ENCODE results near the gene POPDC3.
"Not testable (repeated sequence)": the region's sequence is repeated elsewhere in the genome, so short reads cannot be mapped to it uniquely, and the experiment has no call there.

Gene POPDC3

DNA sequence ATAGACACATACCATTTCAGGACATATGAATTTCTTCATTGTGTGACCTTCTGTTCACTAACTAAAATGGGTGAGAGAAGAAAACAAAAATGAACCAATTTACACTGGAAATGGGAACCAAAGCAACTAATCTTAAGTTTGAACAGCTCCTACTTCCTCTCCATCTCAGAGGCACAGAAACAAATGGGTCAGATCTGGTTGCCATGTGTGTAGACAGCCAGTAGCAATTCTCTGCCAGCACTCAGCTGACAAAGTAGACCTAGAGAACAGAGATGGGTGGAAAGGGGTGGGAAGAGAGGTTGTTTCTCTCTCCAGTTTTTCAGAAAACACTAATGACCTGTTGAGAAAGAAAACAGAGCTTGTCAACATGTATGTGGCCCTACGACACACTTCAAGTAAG lies 14.3 kb upstream of the POPDC3 start:
- DNase-seq, result no peak

DNA sequence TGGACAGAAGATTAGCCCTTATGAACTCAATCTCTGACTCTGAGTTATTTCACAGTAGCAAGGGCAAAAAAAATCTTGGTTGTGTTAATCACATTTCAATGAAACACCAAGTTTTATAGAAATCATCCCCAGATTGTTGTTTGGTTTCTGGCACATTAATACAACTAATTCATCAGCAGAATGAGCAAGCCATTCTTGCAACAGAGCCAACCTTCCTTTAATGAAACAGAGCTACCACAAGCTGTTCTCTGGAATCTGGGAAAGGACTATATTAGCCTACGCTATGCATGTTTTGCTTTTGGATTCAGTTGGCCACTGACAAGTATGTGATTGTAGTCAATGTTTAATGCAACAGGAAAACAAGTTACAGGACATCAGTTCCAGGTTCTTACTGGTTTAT lies 13.8 kb upstream of the POPDC3 start:
- DNase-seq, result no peak

DNA sequence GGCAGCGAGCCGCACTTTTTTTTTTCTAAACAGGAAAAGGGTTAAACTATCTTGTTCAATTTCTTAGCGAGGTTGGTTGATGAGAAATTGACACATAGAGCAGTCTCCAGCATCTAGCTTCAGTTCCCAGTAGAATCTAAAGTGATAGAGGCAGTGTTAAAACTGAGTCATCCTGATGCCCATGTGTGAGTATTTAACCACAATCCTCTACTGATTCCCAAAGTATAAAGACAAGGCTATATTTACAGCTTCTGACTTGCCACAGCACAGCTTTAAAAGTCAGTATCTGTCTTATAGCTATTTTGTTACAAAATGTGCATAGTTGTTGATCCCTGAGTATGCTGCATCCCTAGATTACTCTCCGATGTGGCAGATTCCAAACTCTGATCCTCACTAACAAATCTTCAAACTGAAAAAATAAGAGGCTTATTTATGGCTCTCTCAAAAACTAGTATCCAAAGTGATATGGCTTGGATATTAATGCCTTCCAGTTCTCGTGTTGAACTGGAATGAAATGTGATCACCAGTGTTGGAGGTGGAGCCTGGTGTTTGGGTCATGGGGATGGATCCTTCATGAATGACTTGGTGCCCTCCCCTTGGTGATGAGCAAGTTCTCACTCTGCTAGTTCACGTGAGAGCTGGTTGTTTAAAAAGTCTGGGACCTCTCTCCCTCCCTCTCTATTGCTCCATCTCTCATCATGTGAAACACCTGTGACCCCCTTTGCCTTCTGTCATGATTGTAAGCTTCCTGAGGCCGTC lies 13.1 kb upstream of the POPDC3 start:
- no peak for DNase-seq

DNA sequence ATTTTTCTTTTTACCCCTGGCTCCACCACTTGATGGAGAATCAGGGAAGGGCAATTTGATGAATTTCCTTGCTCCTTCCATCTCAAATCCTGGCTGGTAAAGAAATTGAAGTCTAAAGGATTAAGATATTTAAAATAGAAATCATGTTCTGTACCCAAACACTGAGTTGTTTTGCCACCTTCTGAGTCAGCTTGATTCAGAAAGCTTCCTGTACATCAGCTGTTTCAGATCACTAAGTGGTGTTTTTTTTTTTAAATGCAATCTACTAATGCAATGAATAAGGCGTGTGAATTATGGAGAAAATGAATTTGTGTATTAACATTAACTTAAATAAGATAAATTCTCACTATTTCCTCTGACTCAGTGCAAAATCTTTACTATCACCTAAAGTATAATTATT lies 11.5 kb upstream of the POPDC3 start:
- no peak for DNase-seq

DNA sequence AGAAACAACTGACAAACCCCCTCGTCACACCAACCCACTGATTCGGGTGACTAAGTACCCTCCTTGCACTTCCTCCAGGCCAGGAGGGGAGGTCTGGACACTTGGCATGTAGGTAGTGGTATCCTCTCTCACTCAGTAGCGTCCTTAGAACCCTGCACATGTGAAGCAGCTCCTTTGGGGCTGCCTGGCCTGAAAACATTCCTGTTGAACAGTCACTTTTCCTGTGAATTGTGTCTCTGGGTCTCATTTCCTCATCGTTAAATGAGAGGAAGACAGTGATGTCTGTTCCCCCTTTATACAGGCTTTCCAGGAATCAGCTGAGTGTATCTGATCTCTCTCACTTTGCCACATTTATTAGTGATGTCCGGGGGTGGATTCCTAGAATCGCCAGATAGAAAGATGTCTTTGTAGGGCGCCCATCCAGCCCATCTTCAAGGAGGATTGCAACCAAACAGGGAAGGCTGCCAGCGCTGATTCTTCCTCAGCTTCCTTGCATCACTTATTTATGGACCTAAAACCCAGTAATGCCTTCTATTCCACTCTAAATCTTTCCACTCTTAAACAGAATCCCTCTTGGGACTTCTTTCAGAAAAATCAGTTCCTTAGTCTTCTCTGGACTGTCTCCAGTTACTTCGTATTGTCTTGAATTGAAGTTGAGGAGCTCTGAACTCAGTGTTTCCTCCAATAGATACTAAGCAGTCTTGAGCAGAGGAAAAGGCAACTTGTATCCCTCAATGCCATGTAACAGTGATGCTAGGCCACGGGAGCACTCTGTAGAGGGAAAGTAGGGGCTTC lies 9.4 kb upstream of the POPDC3 start:
- DNase-seq, result no peak

DNA sequence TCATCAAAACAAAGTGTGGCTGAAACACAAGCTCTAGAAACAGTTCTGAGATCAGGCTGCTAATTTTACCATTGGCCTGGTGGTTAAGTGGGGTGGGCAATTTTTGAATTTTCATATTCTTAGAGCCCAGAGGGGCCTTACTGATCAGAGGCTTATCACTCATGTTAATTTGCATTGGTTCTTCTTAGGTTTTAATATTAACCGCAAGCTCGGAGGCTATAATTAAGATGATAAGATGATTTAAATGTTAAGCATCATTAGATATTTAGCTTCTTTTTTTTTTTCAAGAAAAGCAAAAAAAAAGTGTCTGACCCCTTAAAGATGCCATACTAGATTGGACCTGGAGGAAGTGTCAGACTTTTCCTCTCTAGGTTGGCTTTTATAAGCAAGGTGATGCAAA lies 8.4 kb upstream of the POPDC3 start:
- no peak for DNase-seq

DNA sequence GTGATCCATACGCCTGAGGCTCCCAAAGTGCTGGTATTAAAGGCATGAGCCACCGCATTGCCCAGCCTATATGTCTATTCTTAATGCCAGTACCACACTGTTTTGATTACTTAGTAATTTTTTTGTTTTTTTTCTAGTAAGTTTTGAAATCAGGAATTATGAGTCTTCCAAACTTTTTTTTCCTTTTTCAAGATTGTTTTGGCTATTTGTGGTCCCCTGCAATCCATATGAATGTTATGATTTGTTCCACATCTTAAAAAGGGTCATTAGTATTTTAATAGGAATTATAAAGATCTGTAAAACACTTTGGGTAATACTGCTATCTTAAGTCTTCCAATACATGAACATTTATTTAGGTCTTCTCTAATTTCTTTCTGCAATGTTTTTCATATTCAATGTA lies 6.8 kb upstream of the POPDC3 start:
- no peak for DNase-seq

DNA sequence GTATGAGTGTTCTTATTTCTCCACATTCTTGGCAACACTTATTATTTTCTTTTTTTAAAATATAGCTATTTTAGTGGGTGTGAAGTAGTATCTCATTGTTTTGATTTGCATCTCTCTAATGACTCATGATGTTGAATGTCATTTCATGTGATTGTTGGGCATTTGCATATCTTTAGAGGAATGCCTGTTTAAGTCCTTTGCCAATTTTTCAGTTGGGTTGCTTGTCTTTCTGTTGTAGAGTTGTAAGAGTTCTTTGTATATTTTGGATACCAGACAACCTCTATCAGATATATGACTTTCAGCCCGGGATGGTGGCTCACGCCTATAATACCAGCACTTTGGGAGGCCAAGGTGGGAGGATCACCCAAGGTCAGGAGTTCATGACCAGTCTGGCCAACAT lies 5.1 kb upstream of the POPDC3 start:
- DNase-seq, result no peak

DNA sequence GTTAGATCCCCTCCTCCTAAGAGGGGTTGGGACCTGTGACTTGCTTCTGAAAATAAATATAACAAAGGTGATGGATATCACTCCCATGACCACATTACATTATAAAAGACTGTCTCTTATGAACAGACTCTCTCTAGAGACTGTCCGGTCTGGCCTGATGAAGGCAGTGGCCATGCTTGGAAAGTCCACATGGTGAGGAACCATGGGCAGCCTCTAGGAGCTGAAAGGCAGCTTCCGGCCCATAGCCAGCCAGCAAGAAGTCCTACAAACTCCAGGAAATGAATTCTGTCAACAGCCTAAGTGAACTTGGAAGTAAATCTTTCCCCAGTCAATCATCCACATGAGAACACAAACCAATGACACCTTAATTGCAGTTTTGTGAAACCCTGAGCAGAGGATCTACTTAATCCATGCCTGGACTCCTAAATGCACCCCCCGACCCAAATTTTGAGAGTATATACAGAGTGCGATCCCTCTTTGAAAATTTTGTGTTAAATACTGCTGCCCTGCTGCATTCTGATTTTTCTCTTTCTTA lies 2.2 kb upstream of the POPDC3 start:
- DNase-seq, result no peak

DNA sequence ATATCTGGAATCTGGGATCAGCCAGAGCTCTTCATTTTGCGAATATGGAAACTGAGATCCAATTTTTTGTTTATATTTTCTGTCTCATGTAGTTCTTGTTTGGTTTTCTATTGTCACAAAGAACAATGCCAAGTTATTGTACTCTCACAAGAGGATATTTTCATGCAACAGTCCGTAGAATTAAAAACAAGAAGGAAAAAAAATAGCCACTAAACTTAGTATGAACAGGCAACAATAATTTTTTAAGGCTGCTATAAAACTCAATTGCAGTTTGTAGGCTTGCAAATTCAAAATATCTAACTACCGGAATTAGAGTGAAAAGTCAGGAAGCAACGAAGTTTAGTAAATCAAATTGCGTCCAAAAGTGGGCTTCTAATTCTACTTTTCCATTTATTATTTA lies 1.2 kb downstream of the POPDC3 start:
- no peak for DNase-seq

DNA sequence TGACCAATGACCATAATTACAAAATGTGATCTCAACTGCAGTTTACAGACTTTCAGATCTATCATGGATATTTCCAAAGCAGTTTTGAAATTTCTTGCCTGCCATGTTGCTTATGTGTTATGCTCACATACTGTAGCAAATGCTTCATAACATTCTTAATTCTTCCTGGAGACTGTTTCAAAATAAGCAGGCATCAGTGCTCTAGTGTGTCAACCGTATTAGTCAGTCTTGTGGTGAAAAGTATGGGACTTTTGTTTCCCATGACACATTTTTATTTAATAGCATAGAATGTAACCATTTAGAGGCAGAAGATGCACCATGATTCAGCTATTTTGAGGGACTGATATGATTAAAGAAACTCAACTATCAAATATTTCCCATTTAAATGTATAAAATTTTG lies 1.7 kb downstream of the POPDC3 start:
- DNase-seq, result no peak

DNA sequence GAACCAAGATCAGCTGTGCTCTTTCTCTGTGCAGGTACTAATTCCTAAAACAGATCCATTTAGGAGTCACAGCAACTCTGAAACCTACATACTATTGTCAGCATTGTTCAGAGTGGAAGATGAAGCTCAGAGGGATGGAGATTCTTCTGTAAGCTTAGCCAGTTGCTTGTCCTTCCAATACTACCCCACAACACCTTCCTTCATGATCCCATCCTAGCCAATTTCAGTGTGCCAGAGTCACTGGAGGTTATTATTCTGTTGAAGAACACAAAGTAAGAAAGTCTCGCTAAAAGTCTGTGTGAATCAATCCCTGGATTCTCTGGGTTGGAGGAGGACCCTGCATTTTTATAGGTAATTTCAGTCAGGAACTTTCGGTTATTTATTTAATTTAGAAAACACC lies 2.3 kb downstream of the POPDC3 start:
- no peak for DNase-seq

DNA sequence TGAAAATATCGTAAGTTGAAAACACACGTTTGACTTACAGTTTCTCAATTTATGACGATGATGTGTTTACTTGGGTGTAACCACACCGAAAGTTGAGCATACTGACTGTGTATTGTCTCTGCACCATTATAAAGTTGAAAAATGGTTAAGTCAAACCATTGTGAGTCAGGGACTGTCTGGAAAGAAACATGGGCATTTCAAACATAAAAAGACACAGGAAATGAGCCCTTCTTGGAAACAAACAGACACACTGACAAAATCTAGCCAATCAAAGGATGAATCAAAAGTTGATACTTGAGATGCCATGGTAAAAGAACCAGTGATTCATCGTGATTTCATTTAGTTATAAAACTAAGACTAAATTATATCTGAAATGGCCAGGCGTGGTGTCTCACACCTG lies 5.3 kb downstream of the POPDC3 start:
- DNase-seq, result no peak

DNA sequence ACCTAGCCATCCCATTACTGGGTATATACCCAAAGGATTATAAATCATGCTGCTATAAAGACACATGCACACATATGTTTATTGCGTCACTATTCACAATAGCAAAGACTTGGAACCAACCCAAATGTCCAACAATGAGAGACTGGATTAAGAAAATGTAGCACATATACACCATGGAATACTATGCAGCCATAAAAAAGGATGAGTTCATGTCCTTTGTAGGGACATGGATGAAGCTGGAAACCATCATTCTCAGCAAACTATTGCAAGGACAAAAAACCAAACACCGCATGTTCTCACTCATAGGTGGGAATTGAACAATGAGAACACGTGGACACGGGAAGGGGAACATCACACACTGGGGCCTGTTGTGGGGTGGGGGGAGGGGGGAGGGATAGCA lies 7.3 kb downstream of the POPDC3 start:
- DNase-seq, result not testable (repeated sequence)

DNA sequence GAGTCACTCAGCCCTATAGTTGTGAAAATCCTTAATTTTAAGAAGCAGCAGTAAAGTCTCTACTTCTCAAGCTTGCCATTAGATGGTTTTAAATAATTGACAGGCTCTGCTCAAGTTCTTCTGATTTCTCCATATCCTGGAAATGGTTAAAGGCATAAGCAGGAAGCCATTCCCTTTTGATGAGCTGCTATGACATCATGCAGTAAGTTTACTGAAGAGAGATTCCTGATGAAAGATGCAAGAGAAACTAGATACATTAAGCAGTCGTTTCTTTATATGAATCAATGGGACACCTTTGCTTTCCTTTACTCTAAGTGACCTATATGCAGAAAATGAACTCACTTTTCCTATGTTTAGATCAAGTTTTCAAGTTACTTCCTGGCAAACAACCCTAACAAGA lies 9.8 kb downstream of the POPDC3 start:
- DNase-seq, result no peak

DNA sequence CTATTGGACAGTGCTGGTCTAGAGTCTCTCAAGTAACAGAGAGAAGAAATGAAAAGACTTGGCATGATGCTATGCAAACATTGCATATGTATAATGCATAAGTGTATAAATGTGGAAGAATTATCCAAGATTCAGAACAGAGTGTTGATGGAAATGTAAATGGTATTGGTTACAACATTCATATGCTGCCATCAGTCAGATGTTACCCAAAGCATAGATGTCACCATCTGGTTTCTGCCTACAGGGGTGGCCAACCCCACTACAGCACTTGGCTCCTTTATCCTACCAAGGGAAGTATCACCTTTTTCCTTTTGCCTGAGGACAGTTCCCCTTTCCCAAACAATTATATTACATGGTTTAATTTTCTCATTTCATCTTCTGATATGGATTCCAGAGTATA lies 11.9 kb downstream of the POPDC3 start:
- DNase-seq, result no peak

DNA sequence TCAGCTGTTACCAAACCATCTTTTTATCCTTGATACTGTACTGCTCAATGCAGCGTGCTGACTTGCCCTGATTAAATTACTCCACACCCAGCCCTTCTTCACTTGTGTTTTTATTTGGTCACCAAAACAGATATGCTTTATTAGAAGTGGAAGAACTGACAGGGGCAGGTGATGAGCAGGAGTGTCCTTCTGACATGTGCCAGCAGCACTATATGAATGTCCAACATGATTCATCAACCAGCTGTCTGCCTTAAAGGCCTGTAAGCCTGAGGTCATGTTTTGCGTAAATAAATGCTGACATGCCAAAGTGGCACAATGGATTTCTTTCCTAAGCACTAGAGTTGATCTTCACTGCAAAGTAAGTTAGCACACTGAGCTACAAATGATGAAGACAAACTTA lies 15.4 kb downstream of the POPDC3 start:
- DNase-seq, result no peak

DNA sequence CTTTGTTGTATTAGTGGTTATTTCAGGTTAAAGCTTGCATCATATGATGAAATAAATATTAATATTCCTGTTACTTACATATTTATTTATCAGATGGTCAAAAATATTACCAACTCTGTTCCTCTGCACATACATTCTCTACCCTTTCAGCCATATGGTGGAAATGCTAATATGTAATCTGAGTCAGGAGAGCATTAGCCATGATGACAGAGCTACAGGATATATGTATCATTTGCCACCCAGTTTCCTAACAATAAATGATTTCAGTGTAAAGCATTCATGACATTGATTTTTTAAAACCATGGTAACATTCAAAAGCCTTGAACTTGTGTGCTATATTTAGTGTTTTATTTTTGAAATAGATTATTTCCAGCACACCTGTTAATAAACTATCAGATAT lies 16.6 kb downstream of the POPDC3 start:
- DNase-seq, result no peak

DNA sequence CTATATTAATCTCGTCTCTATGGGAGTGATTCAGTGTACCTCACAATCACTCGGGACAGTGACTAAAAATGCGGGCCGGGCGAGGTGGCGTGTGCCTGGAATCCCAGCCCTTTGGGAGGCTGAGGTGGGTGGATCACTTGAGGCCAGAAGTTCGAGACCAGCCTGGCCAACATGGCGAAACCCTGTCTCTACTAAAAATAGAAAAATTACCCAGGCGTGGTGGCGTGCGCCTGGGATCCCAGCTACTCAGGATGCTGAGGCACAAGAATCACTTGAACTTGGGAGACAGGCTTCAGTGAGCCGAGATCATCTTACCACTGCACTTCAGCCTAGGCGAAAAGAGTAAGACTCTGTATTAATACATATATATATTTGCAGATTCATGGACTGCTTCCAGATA lies 17.4 kb downstream of the POPDC3 start:
- DNase-seq, result no peak

DNA sequence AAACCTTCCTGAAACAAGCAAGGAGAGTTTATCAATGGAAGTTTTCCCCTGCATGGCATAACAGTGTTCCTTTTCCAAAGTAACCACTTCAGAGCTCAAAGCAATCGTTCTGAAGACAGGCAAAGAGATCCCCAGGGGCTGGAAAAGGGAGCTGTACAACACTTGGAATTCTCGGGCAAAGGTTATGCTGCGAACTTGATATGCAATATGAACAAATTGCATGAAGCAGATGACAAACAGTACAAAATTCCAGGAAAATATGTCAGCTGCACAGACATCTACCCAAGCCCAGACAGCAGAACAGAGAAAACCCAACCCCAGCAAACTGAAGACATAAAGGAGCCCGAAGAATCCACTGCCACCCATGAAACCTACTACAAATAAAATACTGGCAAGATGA lies 18.4 kb downstream of the POPDC3 start:
- DNase-seq, result no peak

DNA sequence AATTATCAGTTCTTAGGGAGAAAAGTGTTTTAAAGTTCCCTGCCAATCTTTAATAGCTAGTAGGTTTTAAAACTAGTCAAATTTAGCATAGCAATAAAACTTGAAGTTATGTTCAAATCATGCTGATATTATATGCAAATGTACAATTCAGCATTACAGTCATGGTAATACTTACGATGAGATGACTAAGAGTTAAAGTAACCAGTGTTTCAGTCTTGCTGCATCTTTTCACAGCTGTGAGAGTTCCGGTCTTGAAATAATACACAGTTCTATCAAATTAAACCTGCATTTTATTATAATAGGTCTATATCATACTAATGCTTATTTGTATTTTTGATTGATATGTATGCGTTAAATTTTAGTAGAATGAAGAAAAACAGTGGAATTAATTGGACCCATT lies 26.1 kb downstream of the POPDC3 start:
- no peak for DNase-seq

DNA sequence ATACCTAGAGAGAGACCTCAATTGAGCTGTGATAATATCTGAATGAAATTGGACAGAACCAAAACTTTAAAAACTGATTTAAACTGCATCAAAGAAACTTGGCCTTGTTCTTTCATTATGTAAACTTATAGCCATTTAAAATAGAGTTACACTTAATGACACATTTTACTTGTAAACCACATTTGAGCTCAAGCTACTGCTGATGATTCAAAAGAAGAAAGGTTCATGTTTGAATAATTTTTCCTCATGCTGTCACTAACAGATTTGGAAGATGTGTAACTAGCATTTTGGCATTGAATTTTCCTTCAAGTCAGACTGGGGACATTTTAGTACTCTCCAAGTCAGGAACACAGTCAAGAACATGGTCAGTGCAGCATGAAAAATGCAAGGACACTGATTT lies 26.9 kb downstream of the POPDC3 start:
- DNase-seq, result no peak

DNA sequence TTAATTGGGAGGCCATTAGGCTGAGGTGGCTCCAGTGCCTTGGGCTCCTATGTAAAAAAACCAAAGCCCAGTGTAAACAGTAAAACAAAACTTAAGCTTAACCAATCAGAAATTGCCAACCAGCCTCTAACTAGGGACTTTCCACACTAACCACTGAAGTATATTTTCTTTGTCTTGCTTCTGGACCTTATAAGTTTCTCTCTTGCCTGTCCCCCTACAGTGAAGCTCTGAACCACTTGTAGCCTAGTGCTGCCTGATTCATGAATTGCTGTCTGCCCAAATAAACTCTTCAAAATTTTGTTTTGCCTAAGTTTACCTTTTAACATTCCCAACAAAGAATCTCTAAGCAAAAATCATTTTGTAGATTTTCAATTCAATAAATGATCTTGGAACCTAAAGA lies 28.2 kb downstream of the POPDC3 start:
- no peak for DNase-seq

DNA sequence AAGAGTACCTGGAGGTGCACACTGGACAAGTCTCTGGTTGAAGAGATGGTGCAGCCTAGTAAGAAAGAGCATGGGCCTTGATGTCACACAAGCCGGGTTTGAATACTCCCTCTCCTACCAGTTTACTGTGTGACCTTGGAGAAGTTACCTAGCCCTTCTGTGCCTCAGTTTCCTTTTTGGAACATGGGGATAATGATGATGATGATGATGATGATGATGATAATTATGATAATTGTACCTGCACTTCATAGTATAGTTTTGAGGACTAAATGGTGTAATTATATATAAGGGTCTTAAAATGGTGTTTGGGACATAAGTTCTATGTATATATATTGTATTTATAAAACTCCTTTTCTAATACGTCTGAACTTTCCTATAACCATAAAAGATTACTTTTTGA lies 41.7 kb downstream of the POPDC3 start:
- DNase-seq, result no peak

DNA sequence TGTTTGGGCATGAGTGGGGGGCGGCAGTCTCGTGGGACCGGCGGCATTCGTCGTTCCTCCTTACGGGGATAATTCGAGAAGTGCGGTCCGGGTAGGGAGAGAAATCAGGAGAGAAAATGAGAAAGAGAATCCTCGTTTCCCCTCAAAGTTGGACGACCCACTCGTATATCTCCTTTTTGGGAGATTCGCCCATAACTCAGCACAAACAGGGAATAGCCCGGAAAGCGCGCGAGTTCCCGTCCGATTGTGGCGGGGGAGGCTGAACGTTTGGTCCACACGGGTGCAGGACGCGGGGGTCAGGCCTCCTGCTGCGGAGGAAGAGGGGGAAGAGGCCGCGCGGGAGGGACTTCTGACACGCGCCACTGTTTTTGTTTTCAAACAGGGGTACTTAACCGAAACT lies 42.4 kb downstream of the POPDC3 start:
- no peak for DNase-seq
